ENCODE data around the gene PLA2G4C.

The PLA2G4C gene

GRCh38 chr19:48108997-48109782 lies 1.4 kb downstream of the PLA2G4C start:
- Histone ChIP-seq H3K36me3 (ENCODE audit: insufficient read depth, low read length) (peaks cover under 1% of the 10 kb centered on the region; the same call in 1 of the 2 replicates), H3K27ac (ENCODE audit: low read length) (no peak overlapping the region), H3K4me1 (ENCODE audit: insufficient read depth, low read length) (peaks cover 5% of the 10 kb centered on the region), H3K9me3 (ENCODE audit: insufficient read depth, low read length, severe bottlenecking) (no peaks in the 10 kb centered on the region), H3K27me3 (ENCODE audit: insufficient read depth, low read length, poor library complexity) (no peaks in the 10 kb centered on the region), H3K4me2 (ENCODE audit: insufficient read depth, low read length) (no peak overlapping the region), H2AFZ (ENCODE audit: low read depth, low read length) (no peak overlapping the region), H3K79me2 (ENCODE audit: insufficient read depth, low read length) (no peaks in the 10 kb centered on the region), H3K9ac (ENCODE audit: low read depth, low read length) (no peak overlapping the region), H3K4me3 (ENCODE audit: low read depth in 1 of 2, low read length in 2 of 2) (no peak overlapping the region), H4K20me1 (ENCODE audit: insufficient read depth, low read length) (no peaks in the 10 kb centered on the region)
- no peak for TF ChIP-seq EZH2 (IDR thresholded peaks at IDR 0.05; ENCODE audit: borderline replicate concordance, low read depth, low read length, severe bottlenecking)
- no peak for TF ChIP-seq CTCF (IDR thresholded peaks at IDR 0.05; ENCODE audit: borderline replicate concordance, extremely low read depth, low read length, poor library complexity, severe bottlenecking)
- DNase-seq (no peak), ATAC-seq (ENCODE audit: insufficient read depth, low read depth) (no peak)

DNA sequence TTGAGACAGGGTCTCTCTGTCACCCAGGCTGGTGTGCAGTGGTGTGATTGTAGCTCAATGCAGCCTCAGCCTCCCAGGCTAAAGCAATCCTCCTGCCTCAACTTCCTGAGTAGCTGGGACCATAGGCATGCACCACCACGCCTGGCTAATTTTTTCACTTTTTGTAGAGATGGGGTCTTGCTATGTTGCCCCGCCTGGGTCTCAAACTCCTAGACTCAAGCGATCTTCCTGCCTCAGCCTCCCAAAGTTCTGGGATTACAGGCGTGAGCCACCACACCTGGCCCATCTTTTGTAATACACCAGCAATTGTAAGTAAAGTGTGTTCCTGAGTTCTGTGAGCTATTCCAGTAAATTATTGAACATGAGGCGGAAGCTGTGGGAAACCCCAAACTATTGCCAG lies 6.7 kb downstream of the PLA2G4C start:
- Histone ChIP-seq H3K36me3 (ENCODE audit: insufficient read depth, low read length) (no peaks in the 10 kb centered on the region), H3K9me3 (ENCODE audit: insufficient read depth, low read length, severe bottlenecking) (no peaks in the 10 kb centered on the region), H3K79me2 (ENCODE audit: insufficient read depth, low read length) (no peaks in the 10 kb centered on the region), H3K27ac (ENCODE audit: low read length) (no peak overlapping the region), H3K4me2 (ENCODE audit: insufficient read depth, low read length) (no peak overlapping the region), H3K4me1 (ENCODE audit: insufficient read depth, low read length) (no peaks in the 10 kb centered on the region), H3K4me3 (ENCODE audit: low read depth in 1 of 2, low read length in 2 of 2) (no peak overlapping the region), H3K27me3 (ENCODE audit: insufficient read depth, low read length, poor library complexity) (no peaks in the 10 kb centered on the region), H2AFZ (ENCODE audit: low read depth, low read length) (no peak overlapping the region), H4K20me1 (ENCODE audit: insufficient read depth, low read length) (no peaks in the 10 kb centered on the region), H3K9ac (ENCODE audit: low read depth, low read length) (no peak overlapping the region)
- ATAC-seq (ENCODE audit: insufficient read depth, low read depth): no peak
- no peak for DNase-seq
- TF ChIP-seq EZH2 (IDR thresholded peaks at IDR 0.05; ENCODE audit: borderline replicate concordance, low read depth, low read length, severe bottlenecking) (no peak), CTCF (IDR thresholded peaks at IDR 0.05; ENCODE audit: borderline replicate concordance, extremely low read depth, low read length, poor library complexity, severe bottlenecking) (no peak)

DNA sequence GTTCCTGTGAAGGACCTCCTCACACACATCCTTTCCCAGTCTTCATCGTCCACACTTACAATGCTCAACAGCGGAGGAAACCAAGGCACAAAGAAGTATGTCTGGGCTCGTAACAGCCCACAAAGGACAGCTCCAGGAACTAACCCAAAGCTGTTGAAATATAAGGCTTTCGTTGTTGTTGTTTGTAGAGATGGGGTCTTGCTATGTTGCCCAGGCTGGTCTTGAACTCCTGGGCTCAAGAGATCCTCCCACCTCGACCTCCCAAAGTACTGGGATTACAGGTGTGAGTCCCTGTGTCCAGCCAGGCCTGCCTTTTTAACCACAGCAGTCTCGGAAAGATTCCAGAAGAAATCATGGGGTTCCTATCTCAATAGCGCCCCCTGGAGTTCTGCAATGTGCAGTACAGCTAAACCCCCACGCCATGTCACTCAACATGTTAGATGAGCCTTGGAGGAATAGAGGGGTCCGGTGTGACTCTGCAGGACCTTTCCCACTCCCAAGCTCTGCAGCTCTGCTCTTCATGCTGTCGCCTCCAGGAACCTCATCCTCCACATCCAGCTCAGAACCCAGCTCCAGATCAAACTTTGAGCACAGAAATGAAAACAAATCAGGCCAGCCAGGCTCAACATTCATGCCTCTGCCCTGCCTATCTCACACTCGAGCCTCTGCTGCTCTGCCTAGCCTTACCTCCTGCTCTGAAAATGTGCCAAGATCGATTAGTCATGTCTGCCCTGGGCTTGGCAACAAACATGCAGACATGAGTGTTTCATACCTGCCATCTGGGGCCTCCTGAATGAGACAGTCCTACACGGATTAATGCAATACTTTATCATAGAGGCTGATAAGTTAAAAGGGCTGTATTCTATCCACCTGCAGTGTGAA lies 7.5 kb downstream of the PLA2G4C start:
- Histone ChIP-seq H4K20me1 (ENCODE audit: insufficient read depth, low read length) (no peaks in the 10 kb centered on the region), H3K4me2 (ENCODE audit: insufficient read depth, low read length) (no peak overlapping the region), H2AFZ (ENCODE audit: low read depth, low read length) (no peak overlapping the region), H3K27me3 (ENCODE audit: insufficient read depth, low read length, poor library complexity) (no peaks in the 10 kb centered on the region), H3K9ac (ENCODE audit: low read depth, low read length) (no peak overlapping the region), H3K4me1 (ENCODE audit: insufficient read depth, low read length) (no peaks in the 10 kb centered on the region), H3K36me3 (ENCODE audit: insufficient read depth, low read length) (no peaks in the 10 kb centered on the region), H3K79me2 (ENCODE audit: insufficient read depth, low read length) (no peaks in the 10 kb centered on the region), H3K4me3 (ENCODE audit: low read depth in 1 of 2, low read length in 2 of 2) (no peak overlapping the region), H3K27ac (ENCODE audit: low read length) (no peak overlapping the region), H3K9me3 (ENCODE audit: insufficient read depth, low read length, severe bottlenecking) (no peaks in the 10 kb centered on the region)
- peak; percentile 64 for ATAC-seq (ENCODE audit: insufficient read depth, low read depth)
- TF ChIP-seq CTCF (IDR thresholded peaks at IDR 0.05; ENCODE audit: borderline replicate concordance, extremely low read depth, low read length, poor library complexity, severe bottlenecking): peak; percentile 88
- TF ChIP-seq EZH2 (IDR thresholded peaks at IDR 0.05; ENCODE audit: borderline replicate concordance, low read depth, low read length, severe bottlenecking): no peak
- DNase-seq: peak; percentile 37
